Mucosa of descending colon (tissue), 3 donors: ENCODE data around the gene PKP3. TPM values are rescaled to one million over a fixed set of nuclear protein-coding genes. Genes with fewer than 3 reads are reported as not detected.

Experiments used
- ATAC-seq: fragments of 200-7000 bp; cut with Tn5 transposase; one replicate; pipeline ENCODE4 v1.9.1; 2020; ENCODE audit warnings: mild to moderate bottlenecking, moderate library complexity
- DNase-seq, 3 donors: peaks; one replicate each; pipeline ENCODE4 v3.0.0-alpha.2; 2020
- H3K36me3 ChIP-seq: fragments of 200-600 bp; one replicate; pipeline ENCODE4 v1.8.0; 2021; ENCODE audit warnings: low read depth, mild to moderate bottlenecking
- H3K4me1 ChIP-seq: fragments of 200-600 bp; one replicate; pipeline ENCODE4 v1.8.0; 2021; ENCODE audit warnings: low read depth, mild to moderate bottlenecking
- H3K4me3 ChIP-seq: fragments of 200-600 bp; one replicate; pipeline ENCODE4 v1.8.0; 2021; ENCODE audit warnings: mild to moderate bottlenecking
- H3K9me3 ChIP-seq: fragments of 200-600 bp; one replicate; pipeline ENCODE4 v1.8.0; 2021; ENCODE audit warnings: mild to moderate bottlenecking
- CTCF ChIP-seq: fragments of 200-600 bp; IDR thresholded peaks from one replicate; pipeline ENCODE4 v1.8.0; 2022; ENCODE audit warnings: antibody characterized with exemption, mild to moderate bottlenecking
- intact Hi-C, 2 donors: fragments of 100-400 bp; cut with DNase I in 1 of 2; cut with micrococcal nuclease in 1 of 2; formaldehyde crosslinking; loops; one replicate each; pipeline versions ENCODE4 v1.11.0 to v1.11.1; 2022; cut with DNase I, micrococcal nuclease
- total RNA-seq, 3 donors: library from RNA; stranded (reverse); fragmentation: NEBNext Ultra II Directional in 2 of 3; extraction: Animal tissue kit (Norgen Biotek cat#: 25700) in 2 of 3; gene quantifications; one replicate each; pipeline versions ENCODE4 v1.2.1 to v1.2.4, GENCODE V29; 2021 to 2023
- donor health status: DM: no; HTN: no; CAD: no; lungs with moderate emphysema.
- donor health status: DM: no; HTN: no; CAD: no.
- donor health status: DM: no; HTN: yes; CAD: no.

PKP3 gene
- total RNA-seq, 3 donors from 2014 or later = 73.3 to 174 (median 143) TPM

GRCh38 chr11:356610-357009 lies 37.4 kb upstream of the PKP3 start:
- H3K36me3 ChIP-seq = no peaks in the 10 kb centered on the region
- no peak for DNase-seq
- intact Hi-C loops = no loop called here
- H3K9me3 ChIP-seq = peaks cover 9% of the 10 kb centered on the region
- no peak for ATAC-seq
- H3K4me1 ChIP-seq = peaks cover 25% of the 10 kb centered on the region
- H3K4me3 ChIP-seq = no peak overlapping the region
- no peak for TF ChIP-seq CTCF

- DNase-seq = no peak
- no peak for TF ChIP-seq CTCF
- Histone ChIP-seq H3K36me3 (no peaks in the 10 kb centered on the region), H3K9me3 (peaks cover 9% of the 10 kb centered on the region), H3K4me3 (no peak overlapping the region), H3K4me1 (peaks cover 25% of the 10 kb centered on the region)
- intact Hi-C loops = no loop called here
- no peak for ATAC-seq
These were observed 36.4 kb upstream of the PKP3 start for GRCh38 chr11:357582-357981.

- ATAC-seq (no peak), DNase-seq (peak in 2 of 3 donors; percentile 12 to 40)
- Histone ChIP-seq H3K4me3 (no peak overlapping the region), H3K9me3 (peaks cover 9% of the 10 kb centered on the region), H3K36me3 (no peaks in the 10 kb centered on the region), H3K4me1 (peaks cover 20% of the 10 kb centered on the region)
- intact Hi-C loops = no loop called here
- TF ChIP-seq CTCF = no peak
These were observed 35.7 kb upstream of the PKP3 start for GRCh38 chr11:358129-358800.

DNA sequence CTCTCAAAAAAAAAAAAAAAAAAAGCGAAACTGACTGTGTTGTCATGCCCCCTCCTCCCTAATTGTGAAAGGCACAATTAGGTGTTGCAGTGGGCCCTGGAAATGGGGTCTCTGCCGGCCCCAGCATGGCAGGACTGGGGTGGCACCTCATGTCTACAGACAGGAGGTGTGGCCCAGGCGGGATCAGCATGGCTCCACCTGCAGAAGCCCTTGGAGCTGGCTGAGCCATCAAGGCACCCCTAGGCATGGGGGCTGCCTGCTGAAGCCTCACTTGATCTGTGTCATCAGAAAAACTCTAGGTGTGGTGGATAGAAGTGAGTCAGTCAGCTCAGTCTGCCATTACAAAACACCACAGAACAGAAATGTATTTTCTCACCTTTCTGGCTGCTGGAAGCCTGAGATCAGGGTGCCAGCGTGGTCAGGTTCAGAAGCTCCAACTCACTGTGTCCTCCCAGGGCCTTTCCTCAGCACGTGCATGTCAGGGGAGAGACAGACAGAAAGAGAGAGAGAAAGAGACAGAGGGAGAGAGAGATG lies 34.8 kb upstream of the PKP3 start:
- Histone ChIP-seq H3K36me3 (no peaks in the 10 kb centered on the region), H3K4me1 (peaks cover 10% of the 10 kb centered on the region), H3K4me3 (no peak overlapping the region), H3K9me3 (peaks cover 9% of the 10 kb centered on the region)
- ATAC-seq (no peak), DNase-seq (peak in 2 of 3 donors; percentile 20 to 43)
- intact Hi-C loops = no loop called here
- no peak for TF ChIP-seq CTCF

- no peak for TF ChIP-seq CTCF
- H3K4me3 ChIP-seq = no peak overlapping the region
- H3K36me3 ChIP-seq = no peaks in the 10 kb centered on the region
- intact Hi-C loops = no loop called here
- peaks cover 9% of the 10 kb centered on the region for H3K9me3 ChIP-seq
- DNase-seq (peak in 2 of 3 donors; percentile 16 to 40), ATAC-seq (no peak)
- peaks cover 4% of the 10 kb centered on the region for H3K4me1 ChIP-seq
These were observed 33.4 kb upstream of the PKP3 start for GRCh38 chr11:360326-361280.
